ENCODE results near the gene C14orf132. TPM values are rescaled to one million over a fixed set of nuclear protein-coding genes. Genes with fewer than 3 reads are reported as not detected.

Gene C14orf132

GRCh38 chr14:96139879-96140278, 100.7 kb downstream of the C14orf132 start:
- no peak overlapping the region for H3K4ac ChIP-seq (ENCODE audit: low read depth, low read length)
- no peak overlapping the region for H2AK5ac ChIP-seq (ENCODE audit: low read length)
- no peak overlapping the region for H3K4me2 ChIP-seq (ENCODE audit: low read length)
- no peak overlapping the region for H3K9ac ChIP-seq (ENCODE audit: low read length)
- H3K4me1 ChIP-seq (ENCODE audit: control insufficient read depth, low read depth, low read length): no peaks in the 10 kb centered on the region
- no peaks in the 10 kb centered on the region for H3K79me2 ChIP-seq (ENCODE audit: control insufficient read depth, insufficient read depth, low read length)
- H2BK15ac ChIP-seq (replicated peaks; ENCODE audit: low read depth): no peak overlapping the region
- no CpG with 5 or more reads among the region's 2 CpGs for WGBS (ENCODE audit: extremely low coverage, insufficient coverage, low lambda C conversion rate)
- no peak overlapping the region for H4K8ac ChIP-seq (ENCODE audit: low read depth, low read length)
- no peak overlapping the region for H3K56ac ChIP-seq (ENCODE audit: low read length)
- H3K27me3 ChIP-seq (ENCODE audit: insufficient read depth, low read length, poor library complexity): no peaks in the 10 kb centered on the region
- H3K27ac ChIP-seq (ENCODE audit: low read depth, low read length): no peak overlapping the region
- H3K79me1 ChIP-seq (ENCODE audit: low read length): no peaks in the 10 kb centered on the region
- H3K18ac ChIP-seq (ENCODE audit: low read length): no peak overlapping the region
- no peak overlapping the region for H4K5ac ChIP-seq (ENCODE audit: low read length)
- H3K23ac ChIP-seq (ENCODE audit: low read length): no peak overlapping the region
- H3K36me3 ChIP-seq (ENCODE audit: control insufficient read depth, insufficient read depth, low read length): no peaks in the 10 kb centered on the region
- H2BK5ac ChIP-seq (ENCODE audit: low read length): no peak overlapping the region
- no peak overlapping the region for H2BK120ac ChIP-seq (ENCODE audit: low read depth, low read length)
- no peak overlapping the region for H3K4me3 ChIP-seq (ENCODE audit: low read length)
- DNase-seq: no peak

GRCh38 chr14:96140952-96141351, 101.8 kb downstream of the C14orf132 start:
- Histone ChIP-seq H3K56ac (ENCODE audit: low read length) (no peak overlapping the region), H4K5ac (ENCODE audit: low read length) (no peak overlapping the region), H3K4me1 (ENCODE audit: control insufficient read depth, low read depth, low read length) (no peaks in the 10 kb centered on the region), H3K23ac (ENCODE audit: low read length) (no peak overlapping the region), H2BK5ac (ENCODE audit: low read length) (no peak overlapping the region), H3K27ac (ENCODE audit: low read depth, low read length) (no peak overlapping the region), H3K4ac (ENCODE audit: low read depth, low read length) (no peak overlapping the region), H3K4me2 (ENCODE audit: low read length) (no peak overlapping the region), H3K9ac (ENCODE audit: low read length) (no peak overlapping the region), H3K4me3 (ENCODE audit: low read length) (no peak overlapping the region), H3K18ac (ENCODE audit: low read length) (no peak overlapping the region), H3K79me1 (ENCODE audit: low read length) (no peaks in the 10 kb centered on the region), H4K8ac (ENCODE audit: low read depth, low read length) (no peak overlapping the region), H2BK15ac (replicated peaks; ENCODE audit: low read depth) (no peak overlapping the region), H3K79me2 (ENCODE audit: control insufficient read depth, insufficient read depth, low read length) (no peaks in the 10 kb centered on the region), H2AK5ac (ENCODE audit: low read length) (no peak overlapping the region), H3K27me3 (ENCODE audit: insufficient read depth, low read length, poor library complexity) (no peaks in the 10 kb centered on the region), H3K36me3 (ENCODE audit: control insufficient read depth, insufficient read depth, low read length) (no peaks in the 10 kb centered on the region), H2BK120ac (ENCODE audit: low read depth, low read length) (no peak overlapping the region)
- WGBS (ENCODE audit: extremely low coverage, insufficient coverage, low lambda C conversion rate): no CpG with 5 or more reads among the region's 5 CpGs
- DNase-seq: no peak

Small RNA genes lying within 50 kb of the gene (small RNA-seq; reads per million reads assigned to genes)
- not detected for gene AL137190.1 (ENCODE audit: insufficient read depth)

All from mesendoderm (in vitro differentiated cells).